Osteoblast (primary cell): Measurements from ENCODE around the gene RASIP1. TPM values are rescaled to one million over a fixed set of nuclear protein-coding genes. Genes with fewer than 3 reads are reported as not detected.
"Not testable (repeated sequence)": the region's sequence is repeated elsewhere in the genome, so short reads cannot be mapped to it uniquely, and the experiment has no call there.

Source experiments
- DNase-seq: peaks from one replicate; pipeline ENCODE4 v3.0.0; 2011; ENCODE audit warnings: low spot score, mixed read lengths; ENCODE audit not compliant: insufficient read length; ENCODE audit errors: missing footprints
- H2AFZ ChIP-seq: 2 replicates; pipeline ENCODE4 v1.6.0; 2011; ENCODE audit warnings: mild to moderate bottlenecking, low read length
- H3K27ac ChIP-seq: 2 replicates; pipeline ENCODE4 v1.5.1; 2011; ENCODE audit warnings: mild to moderate bottlenecking, low read depth, low read length, moderate library complexity
- H3K27me3 ChIP-seq: 2 replicates; pipeline ENCODE4 v1.6.0; 2012; ENCODE audit warnings: mild to moderate bottlenecking, control low read depth, inconsistent platforms, low read length, moderate library complexity; ENCODE audit not compliant: insufficient read depth
- H3K36me3 ChIP-seq: 2 replicates; pipeline ENCODE4 v1.5.1; 2011; ENCODE audit warnings: mild to moderate bottlenecking, low read length, control low read depth, moderate library complexity; ENCODE audit not compliant: insufficient read depth
- H3K4me1 ChIP-seq: 2 replicates; pipeline ENCODE4 v1.5.1; 2011; ENCODE audit warnings: mild to moderate bottlenecking, low read length, control low read depth, moderate library complexity; ENCODE audit not compliant: insufficient read depth
- H3K4me2 ChIP-seq: 2 replicates; pipeline ENCODE4 v1.6.0; 2011; ENCODE audit warnings: mild to moderate bottlenecking, low read length; ENCODE audit not compliant: insufficient read depth
- H3K4me3 ChIP-seq: fragments of 200-600 bp; sonication (generic); 3 replicates; pipeline ENCODE4 v1.5.1; 2012; ENCODE audit warnings: mild to moderate bottlenecking, low read length, inconsistent platforms; ENCODE audit not compliant: insufficient read depth
- H3K79me2 ChIP-seq: 2 replicates; pipeline ENCODE4 v1.6.0; 2012; ENCODE audit warnings: mild to moderate bottlenecking, low read length, control low read depth, inconsistent platforms; ENCODE audit not compliant: insufficient read depth
- H3K9me3 ChIP-seq: 2 replicates; pipeline ENCODE4 v1.5.1; 2011; ENCODE audit warnings: low read depth, low read length, control low read depth
- H4K20me1 ChIP-seq: 2 replicates; pipeline ENCODE4 v1.6.0; 2012; ENCODE audit warnings: mild to moderate bottlenecking, low read length, control low read depth; ENCODE audit not compliant: insufficient read depth
- CTCF ChIP-seq: IDR thresholded peaks from 2 replicates; pipeline ENCODE4 v1.5.1; 2011; ENCODE audit warnings: mild to moderate bottlenecking, low read depth, low read length, moderate library complexity; ENCODE audit errors: extremely low read depth
- total RNA-seq: library from RNA; depleted of rRNA; stranded (reverse); fragments of >200 nt; gene quantifications from 2 replicates; pipeline ENCODE4 v1.2.3, GENCODE V29; 2012

Gene RASIP1
- total RNA-seq, 1 donor = 3.6 TPM

GRCh38 chr19:48687776-48688175, 52.6 kb downstream of the RASIP1 start:
- no peaks in the 10 kb centered on the region for H3K27me3 ChIP-seq
- no peak for TF ChIP-seq CTCF

GRCh38 chr19:48686637-48687036, 53.8 kb downstream of the RASIP1 start:
- not testable (repeated sequence) for DNase-seq, H3K27me3 ChIP-seq, H3K36me3 ChIP-seq, H4K20me1 ChIP-seq, H3K9me3 ChIP-seq, H3K4me1 ChIP-seq, H3K79me2 ChIP-seq, H3K4me3 ChIP-seq, H3K27ac ChIP-seq, H2AFZ ChIP-seq, H3K4me2 ChIP-seq

More at GRCh38 chr19:48687776-48688175, 52.6 kb downstream of the RASIP1 start:
- no peak for DNase-seq
- Histone ChIP-seq H2AFZ (no peak overlapping the region), H4K20me1 (no peaks in the 10 kb centered on the region), H3K36me3 (no peaks in the 10 kb centered on the region), H3K79me2 (no peaks in the 10 kb centered on the region), H3K4me1 (no peaks in the 10 kb centered on the region), H3K9me3 (no peaks in the 10 kb centered on the region), H3K27ac (no peak overlapping the region), H3K4me3 (no peak overlapping the region), H3K4me2 (no peak overlapping the region)

GRCh38 chr19:48686088-48686487, 54.3 kb downstream of the RASIP1 start:
- Histone ChIP-seq H4K20me1 (no peaks in the 10 kb centered on the region), H3K36me3 (no peaks in the 10 kb centered on the region), H3K79me2 (no peaks in the 10 kb centered on the region), H3K4me2 (no peak overlapping the region), H3K27ac (no peak overlapping the region), H2AFZ (no peak overlapping the region), H3K27me3 (no peaks in the 10 kb centered on the region), H3K4me1 (peaks cover 5% of the 10 kb centered on the region), H3K4me3 (no peak overlapping the region), H3K9me3 (no peaks in the 10 kb centered on the region)
- no peak for TF ChIP-seq CTCF
- peak; percentile 21 for DNase-seq

- Histone ChIP-seq H3K79me2 (no peaks in the 10 kb centered on the region), H3K27me3 (no peaks in the 10 kb centered on the region), H3K4me1 (peaks cover 9% of the 10 kb centered on the region), H3K9me3 (no peaks in the 10 kb centered on the region), H4K20me1 (no peaks in the 10 kb centered on the region), H3K27ac (no peak overlapping the region), H3K36me3 (no peaks in the 10 kb centered on the region), H2AFZ (no peak overlapping the region), H3K4me2 (no peak overlapping the region), H3K4me3 (no peak overlapping the region)
- DNase-seq = no peak
- no peak for TF ChIP-seq CTCF
Observed at GRCh38 chr19:48685583-48685982, 54.8 kb downstream of the RASIP1 start.
